ENCODE results near the gene CROCC2.

The CROCC2 gene

DNA sequence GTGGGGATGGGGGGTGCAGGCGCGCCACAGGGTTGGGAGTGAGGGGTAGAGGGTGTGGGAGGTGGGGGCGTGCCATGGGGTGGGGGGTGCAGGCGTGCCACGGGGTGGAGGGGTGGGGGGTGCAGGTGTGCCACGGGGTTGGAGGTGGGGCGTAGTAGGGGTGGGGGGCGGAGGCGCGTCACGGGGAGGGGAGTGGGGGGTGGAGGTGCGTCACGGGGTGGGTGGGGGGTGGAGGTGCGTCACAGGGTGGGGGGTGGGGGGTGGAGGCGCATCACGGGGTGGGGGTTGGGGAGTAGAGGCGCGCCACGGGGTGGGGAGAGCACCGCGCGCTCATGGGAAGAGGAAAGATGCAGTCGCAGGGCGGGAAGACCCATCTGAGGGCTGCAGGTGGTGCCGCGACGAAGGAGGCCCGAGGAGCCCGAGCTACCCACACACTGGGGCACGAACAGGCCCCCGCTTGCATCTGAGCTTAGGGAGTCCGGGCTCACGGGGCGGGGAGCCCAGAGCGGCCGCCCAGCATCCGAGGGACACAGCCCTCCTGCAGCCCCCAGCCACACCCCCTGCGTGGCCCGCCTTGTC is 129.8 kb downstream of the CROCC2 start:
- Mint-ChIP-seq H3K4me1 (peaks cover 10% of the 10 kb centered on the region), H3K27ac (no peak overlapping the region), H3K27me3 (ENCODE audit: low read depth, poor library complexity) (peaks cover 93% of the 10 kb centered on the region), H3K4me3 (no peak overlapping the region), H3K36me3 (ENCODE audit: low read depth) (no peaks in the 10 kb centered on the region), H3K9me3 (no peaks in the 10 kb centered on the region)
- TF ChIP-seq, protein P1, sequence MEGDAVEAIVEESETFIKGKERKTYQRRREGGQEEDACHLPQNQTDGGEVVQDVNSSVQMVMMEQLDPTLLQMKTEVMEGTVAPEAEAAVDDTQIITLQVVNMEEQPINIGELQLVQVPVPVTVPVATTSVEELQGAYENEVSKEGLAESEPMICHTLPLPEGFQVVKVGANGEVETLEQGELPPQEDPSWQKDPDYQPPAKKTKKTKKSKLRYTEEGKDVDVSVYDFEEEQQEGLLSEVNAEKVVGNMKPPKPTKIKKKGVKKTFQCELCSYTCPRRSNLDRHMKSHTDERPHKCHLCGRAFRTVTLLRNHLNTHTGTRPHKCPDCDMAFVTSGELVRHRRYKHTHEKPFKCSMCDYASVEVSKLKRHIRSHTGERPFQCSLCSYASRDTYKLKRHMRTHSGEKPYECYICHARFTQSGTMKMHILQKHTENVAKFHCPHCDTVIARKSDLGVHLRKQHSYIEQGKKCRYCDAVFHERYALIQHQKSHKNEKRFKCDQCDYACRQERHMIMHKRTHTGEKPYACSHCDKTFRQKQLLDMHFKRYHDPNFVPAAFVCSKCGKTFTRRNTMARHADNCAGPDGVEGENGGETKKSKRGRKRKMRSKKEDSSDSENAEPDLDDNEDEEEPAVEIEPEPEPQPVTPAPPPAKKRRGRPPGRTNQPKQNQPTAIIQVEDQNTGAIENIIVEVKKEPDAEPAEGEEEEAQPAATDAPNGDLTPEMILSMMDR (IDR thresholded peaks at IDR 0.05): no peak
- no peak for DNase-seq

DNA sequence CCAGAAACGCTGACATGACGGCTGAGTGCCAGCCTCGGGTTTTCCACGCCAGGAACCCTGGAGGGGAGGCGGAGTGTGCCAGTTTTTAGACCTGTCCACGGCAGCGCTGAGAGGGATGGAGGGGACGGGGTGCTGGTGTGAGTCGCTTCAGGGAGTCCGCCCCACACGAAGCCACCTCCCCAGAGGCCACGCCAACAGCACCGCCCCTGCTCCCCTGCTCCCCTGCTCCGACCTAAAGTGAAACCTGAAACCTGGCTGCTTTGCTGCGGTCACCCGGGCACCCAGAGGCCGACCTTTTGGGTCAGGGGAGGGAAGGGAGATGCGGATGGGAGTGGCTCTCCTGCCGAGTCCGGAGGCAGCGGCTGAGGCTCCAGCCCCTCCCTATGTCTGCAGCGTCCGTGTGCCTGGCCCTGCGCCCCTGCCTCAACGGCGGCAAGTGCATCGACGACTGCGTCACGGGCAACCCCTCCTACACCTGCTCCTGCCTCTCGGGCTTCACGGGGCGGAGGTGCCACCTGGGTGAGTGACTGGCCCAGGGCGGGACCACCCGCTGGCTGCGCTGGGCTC is 130.3 kb downstream of the CROCC2 start:
- Mint-ChIP-seq H3K4me3 (peak overlapping the region; percentile 30), H3K27me3 (ENCODE audit: low read depth, poor library complexity) (peaks cover 93% of the 10 kb centered on the region), H3K9me3 (no peaks in the 10 kb centered on the region), H3K4me1 (peaks cover 10% of the 10 kb centered on the region), H3K27ac (no peak overlapping the region), H3K36me3 (ENCODE audit: low read depth) (no peaks in the 10 kb centered on the region)
- TF ChIP-seq, protein P1 (IDR thresholded peaks at IDR 0.05): no peak
- DNase-seq: peak; percentile 74

DNA sequence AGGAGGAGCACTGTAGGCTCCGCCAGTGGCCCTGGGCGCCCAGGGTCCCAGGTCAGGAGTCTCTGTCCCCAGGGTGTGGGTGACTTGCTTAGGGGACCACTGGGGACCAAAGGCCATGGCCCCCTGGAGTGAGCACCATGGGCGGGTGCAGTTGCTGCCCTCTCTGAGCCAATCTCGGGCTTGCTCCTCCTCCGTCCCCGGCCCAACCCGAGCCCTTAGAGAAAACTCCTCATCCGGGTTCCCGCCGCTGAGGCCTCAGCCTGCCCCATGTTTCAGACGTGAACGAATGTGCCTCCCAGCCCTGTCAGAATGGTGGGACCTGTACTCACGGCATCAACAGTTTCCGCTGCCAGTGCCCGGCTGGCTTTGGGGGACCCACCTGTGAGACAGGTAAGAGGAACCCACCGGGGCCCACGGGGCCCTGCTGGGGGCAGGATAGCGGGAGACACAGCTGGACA is 130.9 kb downstream of the CROCC2 start:
- no peak for DNase-seq
- no peaks in the 10 kb centered on the region for H3K36me3 Mint-ChIP-seq (ENCODE audit: low read depth)
- H3K27ac Mint-ChIP-seq: no peak overlapping the region
- TF ChIP-seq, protein P1 (IDR thresholded peaks at IDR 0.05): no peak
- H3K4me1 Mint-ChIP-seq: peaks cover 10% of the 10 kb centered on the region
- H3K4me3 Mint-ChIP-seq: no peak overlapping the region
- no peaks in the 10 kb centered on the region for H3K9me3 Mint-ChIP-seq
- H3K27me3 Mint-ChIP-seq (ENCODE audit: low read depth, poor library complexity): peaks cover 93% of the 10 kb centered on the region

DNA sequence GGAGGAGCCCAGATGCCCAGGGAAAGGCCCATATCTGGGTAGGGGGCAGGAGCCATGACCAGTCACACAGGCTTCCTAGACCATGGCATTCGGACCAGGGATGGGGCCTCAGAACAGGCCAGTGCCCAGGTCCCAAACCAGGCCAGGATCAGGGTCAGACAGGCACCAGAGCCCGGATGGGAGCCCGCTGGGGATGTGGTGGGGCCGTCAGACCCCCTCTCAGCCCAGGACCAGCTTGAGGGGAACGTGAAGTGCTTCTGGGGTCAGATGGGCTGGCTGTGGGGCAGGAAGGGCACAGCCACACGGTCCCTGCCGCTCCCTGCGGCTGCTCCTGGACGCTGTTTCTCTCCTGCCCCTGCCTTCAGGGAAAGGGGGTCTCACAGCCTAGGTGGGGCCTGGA is 131.4 kb downstream of the CROCC2 start:
- Mint-ChIP-seq H3K36me3 (ENCODE audit: low read depth) (no peaks in the 10 kb centered on the region), H3K4me3 (no peak overlapping the region), H3K27ac (no peak overlapping the region), H3K9me3 (no peaks in the 10 kb centered on the region), H3K4me1 (peaks cover 10% of the 10 kb centered on the region), H3K27me3 (ENCODE audit: low read depth, poor library complexity) (peaks cover 96% of the 10 kb centered on the region)
- DNase-seq: no peak
- TF ChIP-seq, protein P1 (IDR thresholded peaks at IDR 0.05): no peak

DNA sequence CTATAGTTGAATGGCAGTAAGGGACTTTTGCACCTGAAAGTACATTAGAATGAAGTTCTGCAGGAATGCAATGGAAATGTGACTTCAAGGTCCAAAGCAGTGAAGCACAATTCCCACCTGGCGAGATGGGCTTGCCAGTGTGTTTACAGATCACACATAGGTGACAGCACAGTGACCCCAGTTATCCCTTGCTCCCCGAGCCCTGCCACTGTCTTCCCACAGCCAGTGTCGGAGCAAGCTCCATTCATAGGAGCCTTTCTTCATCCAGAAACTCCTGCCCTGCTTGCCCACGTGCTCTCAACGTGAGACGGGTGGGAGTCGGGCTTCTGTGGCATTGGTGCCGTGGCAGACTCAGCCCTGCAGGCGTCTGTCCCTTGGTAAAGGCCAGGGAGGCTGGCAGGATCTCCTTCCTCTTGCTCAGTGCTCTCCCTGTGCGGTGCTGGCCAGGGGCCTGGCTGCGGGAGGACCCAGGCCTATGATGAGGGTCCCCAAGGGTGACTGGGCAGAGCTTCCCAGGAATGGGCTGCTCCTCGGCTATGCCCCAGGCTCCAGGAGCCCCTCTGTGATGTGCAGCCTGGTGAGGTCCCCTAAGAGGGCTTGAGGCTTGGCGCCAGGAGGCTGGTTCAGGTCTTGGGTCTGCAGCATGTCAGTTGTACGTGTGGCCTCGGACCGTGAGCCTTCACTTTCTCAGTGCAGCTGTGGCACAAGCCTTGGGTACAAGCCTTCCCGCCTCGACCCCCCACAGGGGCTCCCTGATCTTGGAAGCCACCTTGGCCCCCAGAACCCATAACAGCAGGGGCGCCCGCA is 132.4 kb downstream of the CROCC2 start:
- Mint-ChIP-seq H3K27me3 (ENCODE audit: low read depth, poor library complexity) (peaks cover 96% of the 10 kb centered on the region), H3K4me3 (no peak overlapping the region)

More for the DNA sequence above, 132.4 kb downstream of the CROCC2 start:
- Mint-ChIP-seq H3K4me1 (peaks cover 10% of the 10 kb centered on the region), H3K9me3 (no peaks in the 10 kb centered on the region), H3K36me3 (ENCODE audit: low read depth) (no peaks in the 10 kb centered on the region), H3K27ac (no peak overlapping the region)
- no peak for DNase-seq
- TF ChIP-seq, protein P1 (IDR thresholded peaks at IDR 0.05): no peak
